Endothelial cell of umbilical vein (primary cell): ENCODE results near the gene USP28. TPM values are rescaled to one million over a fixed set of nuclear protein-coding genes. Genes with fewer than 3 reads are reported as not detected.

Source experiments
- BruUV-seq: library from RNA; stranded (reverse); fragments of 400-500 nt; replicated peaks from 2 replicates; lab custom pipeline; 2021; lab: Mats Ljungman, UMichigan
- CTCF ChIA-PET: fragments of 300-600, 350-600 bp; sonication (Branson Sonifier 250); formaldehyde crosslinking; loops from one replicate; lab custom pipeline; 2021; ENCODE audit warnings: antibody characterized with exemption, inconsistent platforms; lab: Charles Lee
- POLR2A ChIA-PET: fragments of 300-600, 350-600 bp; sonication (Branson Sonifier 250); formaldehyde crosslinking; loops from one replicate; lab custom pipeline; 2021; ENCODE audit warnings: antibody characterized with exemption, inconsistent platforms; lab: Charles Lee
- DNase-seq: peaks from one replicate; pipeline ENCODE4 v3.0.0-alpha.2; 2011; ENCODE audit warnings: low read depth, low spot score
- FAIRE-seq: peaks from 2 replicates; lab custom pipeline; 2011; peaks lifted over from hg19 to GRCh38; lab: Jason Lieb, UNC
- H2AFZ ChIP-seq: 2 replicates; pipeline ENCODE4 v1.6.0; 2012; ENCODE audit warnings: low read depth, low read length, control low read depth, inconsistent platforms
- H3K27ac ChIP-seq: 2 replicates; pipeline ENCODE4 v1.5.1; 2011; ENCODE audit warnings: low read depth, mild to moderate bottlenecking, control low read depth, low read length, moderate library complexity; ENCODE audit not compliant: insufficient read depth
- H3K27me3 ChIP-seq, 2 experiments: 2 replicates each; pipeline versions ENCODE4 v1.6.0 to v1.6.1; 2011; ENCODE audit warnings: low read length in 2 of 2, mixed read lengths in 1 of 2; ENCODE audit not compliant: control insufficient read depth in 2 of 2, insufficient read depth in 2 of 2
- H3K36me3 ChIP-seq, 2 experiments: 2 replicates in 1 of 2; 3 replicates in 1 of 2; pipeline ENCODE4 v1.5.1; 2011; ENCODE audit warnings: low read length in 2 of 2, mild to moderate bottlenecking in 1 of 2, moderate library complexity in 1 of 2; ENCODE audit not compliant: control insufficient read depth in 2 of 2, insufficient read depth in 2 of 2; ENCODE audit errors: extremely low read depth in 1 of 2
- H3K4me1 ChIP-seq: 3 replicates; pipeline ENCODE4 v1.5.1; 2011; ENCODE audit warnings: mild to moderate bottlenecking, low read length; ENCODE audit not compliant: control insufficient read depth, insufficient read depth; ENCODE audit errors: extremely low read depth
- H3K4me2 ChIP-seq: 2 replicates; pipeline ENCODE4 v1.6.1; 2011; ENCODE audit warnings: low read length, control low read depth, mixed read lengths; ENCODE audit not compliant: insufficient read depth
- H3K4me3 ChIP-seq, 3 experiments: fragments of 200-600 bp in 1 of 3; sonication (generic), shearing (Covaris generic) in 1 of 3; replicated peaks in 1 of 3; 2 replicates each; pipeline ENCODE4 v1.5.1; 2011 to 2016; ENCODE audit warnings: control low read depth in 3 of 3, low read length in 3 of 3, mild to moderate bottlenecking in 2 of 3, inconsistent platforms in 1 of 3, low read depth in 1 of 3, moderate library complexity in 1 of 3; ENCODE audit not compliant: insufficient read depth in 1 of 3
- H3K79me2 ChIP-seq: 2 replicates; pipeline ENCODE4 v1.6.0; 2012; ENCODE audit warnings: low read length, inconsistent platforms; ENCODE audit not compliant: control insufficient read depth, insufficient read depth
- H3K9ac ChIP-seq: replicated peaks from 2 replicates; pipeline ENCODE3; 2011; ENCODE audit warnings: low read length, control low read depth; ENCODE audit not compliant: insufficient read depth; ENCODE audit errors: extremely low read depth
- H3K9me1 ChIP-seq: replicated peaks from 3 replicates; pipeline ENCODE4 v1.6.0; 2011; ENCODE audit warnings: mild to moderate bottlenecking, low read length; ENCODE audit not compliant: control insufficient read depth, insufficient read depth; ENCODE audit errors: extremely low read depth
- H3K9me3 ChIP-seq: replicated peaks from 2 replicates; pipeline ENCODE4 v1.5.1; 2012; ENCODE audit warnings: low read length, inconsistent platforms; ENCODE audit not compliant: control insufficient read depth, insufficient read depth
- H4K20me1 ChIP-seq: replicated peaks from 2 replicates; pipeline ENCODE3; 2011; ENCODE audit warnings: mild to moderate bottlenecking, low read length; ENCODE audit not compliant: control insufficient read depth, insufficient read depth; ENCODE audit errors: extremely low read depth
- CTCF ChIP-seq, 2 donors: IDR thresholded peaks; 1 replicate in 1 of 2; 2 replicates in 1 of 2; pipeline ENCODE4 v1.5.1; 2011; ENCODE audit warnings: low read length in 2 of 2, mild to moderate bottlenecking in 2 of 2, moderate library complexity in 2 of 2, control low read depth in 1 of 2, inconsistent platforms in 1 of 2, low read depth in 1 of 2; ENCODE audit not compliant: insufficient read depth in 1 of 2; ENCODE audit errors: extremely low read depth in 1 of 2
- EZH2 ChIP-seq: IDR thresholded peaks from 2 replicates; pipeline ENCODE4 v1.6.1; 2012; ENCODE audit warnings: borderline replicate concordance, low read depth, mild to moderate bottlenecking, moderate library complexity, low read length, inconsistent platforms; ENCODE audit not compliant: severe bottlenecking
- FOS ChIP-seq: IDR thresholded peaks from 2 replicates; pipeline ENCODE4 v1.6.1; 2011; ENCODE audit warnings: mild to moderate bottlenecking, low read length, moderate library complexity, borderline replicate concordance; ENCODE audit not compliant: insufficient read depth
- GATA2 ChIP-seq: IDR thresholded peaks from 2 replicates; pipeline ENCODE4 v1.7.0; 2011; ENCODE audit warnings: low read depth, mild to moderate bottlenecking, moderate library complexity, mixed read lengths, low read length; ENCODE audit not compliant: insufficient read length, insufficient read depth
- JUN ChIP-seq: IDR thresholded peaks from 2 replicates; pipeline ENCODE4 v1.6.1; 2011; ENCODE audit warnings: borderline replicate concordance, low read depth; ENCODE audit not compliant: insufficient read length, insufficient read depth
- MAX ChIP-seq: IDR thresholded peaks from 2 replicates; pipeline ENCODE4 v1.6.1; 2011; ENCODE audit not compliant: insufficient read depth, insufficient read length
- MYC ChIP-seq: IDR thresholded peaks from one replicate; pipeline ENCODE4 v1.6.1; 2011; ENCODE audit warnings: mild to moderate bottlenecking, low read depth, low read length
- POLR2A ChIP-seq: IDR thresholded peaks from 2 replicates; pipeline ENCODE4 v1.6.1; 2012; ENCODE audit warnings: low read depth, mild to moderate bottlenecking, control low read depth, low read length
- POLR2AphosphoS5 ChIP-seq: IDR thresholded peaks from 2 replicates; pipeline ENCODE4 v1.6.1; 2012; ENCODE audit warnings: low read depth, mild to moderate bottlenecking, control low read depth, low read length, moderate library complexity; ENCODE audit not compliant: insufficient read depth
- dilution Hi-C: fragments of 300-500 bp; cut with MboI; formaldehyde crosslinking; loops from one replicate; pipeline ENCODE4 v1.15.0; 2019; ENCODE audit warnings: low sequenced_read_pairs; ENCODE audit not compliant: extremely low pct_ligation_motif_present
- intact Hi-C: fragments of 100-400 bp; cut with micrococcal nuclease; formaldehyde crosslinking; loops from one replicate; pipeline ENCODE4 v1.10.0; 2022
- polyA plus RNA-seq, 4 experiments: library from polyadenylated mRNA; depleted of rRNA in 3 of 4; stranded (reverse) in 3 of 4; unstranded in 1 of 4; fragments of >200 nt; gene quantifications; 2 replicates each; pipeline versions ENCODE4 v1.2.1 to v1.2.3, GENCODE V29; 2011 to 2012; ENCODE audit warnings: missing spikeins in 1 of 4
- total RNA-seq: library from RNA; stranded (reverse); gene quantifications from 2 replicates; pipeline ENCODE4 v1.2.3, GENCODE V29; 2021

USP28 gene
- total and polyA plus RNA-seq, 2 donors (not counting 3 experiments of a cell fraction or from before 2014, with no cell fraction given): 19.2 to 29.6 TPM

GRCh38 chr11:113818426-113818825 is 56.9 kb downstream of the USP28 start:
- CTCF ChIA-PET: no interaction called here
- POLR2A ChIA-PET: no interaction called here
- Histone ChIP-seq H3K79me2 (no peaks in the 10 kb centered on the region), H2AFZ (no peak overlapping the region), H3K27me3 (no peaks in the 10 kb centered on the region), H3K4me1 (no peaks in the 10 kb centered on the region), H3K9me1 (no peaks in the 10 kb centered on the region), H3K4me2 (no peak overlapping the region), H3K9ac (no peak overlapping the region), H3K36me3 (peaks cover 3 to 12% of the 10 kb centered on the region in 2 experiments), H3K4me3 (no peak overlapping the region), H3K9me3 (no peaks in the 10 kb centered on the region), H4K20me1 (no peaks in the 10 kb centered on the region), H3K27ac (no peak overlapping the region)
- no peak for FAIRE-seq
- no TSS peak for BruUV-seq
- TF ChIP-seq EZH2 (no peak), POLR2AphosphoS5 (no peak), MAX (no peak), GATA2 (no peak), FOS (no peak), JUN (no peak)
- DNase-seq: no peak
- dilution Hi-C loops: no loop called here
- intact Hi-C loops: no loop called here

- intact Hi-C loops: no loop called here
These were observed 57.7 kb downstream of the USP28 start for GRCh38 chr11:113817626-113818025.

More at GRCh38 chr11:113817626-113818025, 57.7 kb downstream of the USP28 start:
- BruUV-seq: no TSS peak
- no peaks in the 10 kb centered on the region for H3K79me2 ChIP-seq
- dilution Hi-C loops: no loop called here
- H3K9me1 ChIP-seq: no peaks in the 10 kb centered on the region
- H3K9ac ChIP-seq: no peak overlapping the region
- no peak for TF ChIP-seq EZH2
- no peak for TF ChIP-seq POLR2AphosphoS5
- no peak for TF ChIP-seq POLR2A
- TF ChIP-seq FOS: no peak
- TF ChIP-seq MYC: no peak
- no peak for TF ChIP-seq CTCF (IDR thresholded peaks at IDR 0.05; ENCODE audit: extremely low read depth in 1 of 2, insufficient read depth in 1 of 2, low read depth in 1 of 2, low read length in 2 of 2)
- no peak for TF ChIP-seq GATA2
- TF ChIP-seq MAX: no peak
- no peak for TF ChIP-seq JUN
- H3K4me2 ChIP-seq: no peak overlapping the region
- no peaks in the 10 kb centered on the region for H4K20me1 ChIP-seq
- H2AFZ ChIP-seq: no peak overlapping the region
- no peak overlapping the region for H3K27ac ChIP-seq
- no peak for FAIRE-seq
- no peak for DNase-seq
- no peaks in the 10 kb centered on the region for H3K9me3 ChIP-seq
- H3K27me3 ChIP-seq: no peaks in the 10 kb centered on the region
- no peak overlapping the region for H3K4me3 ChIP-seq
- no peaks in the 10 kb centered on the region for H3K4me1 ChIP-seq
- ChIA-PET CTCF (interaction anchor here (1.0 to 1.4 kb wide), 2 partner anchors 11 to 79 kb away, joined by 3 to 10 read pairs; no protein-coding TSS in a partner anchor), POLR2A (no interaction called here)
- H3K36me3 ChIP-seq: peaks cover 2 to 12% of the 10 kb centered on the region in 2 experiments
